Muscle layer of colon (tissue), 2 donors: Measurements from ENCODE around the gene CDX1.
"Not testable (repeated sequence)": the region's sequence is repeated elsewhere in the genome, so short reads cannot be mapped to it uniquely, and the experiment has no call there.

Experiments
- H3K27ac ChIP-seq: one replicate; pipeline ENCODE4 v1.7.0; 2013; ENCODE audit warnings: low read depth, mild to moderate bottlenecking, low read length, moderate library complexity
- H3K27me3 ChIP-seq, 2 donors: one replicate each; pipeline ENCODE4 v1.7.0; 2013; ENCODE audit warnings: low read length in 2 of 2, mild to moderate bottlenecking in 2 of 2; ENCODE audit not compliant: insufficient read depth in 2 of 2, control insufficient read depth in 1 of 2
- H3K36me3 ChIP-seq: one replicate; pipeline ENCODE4 v1.7.0; 2013; ENCODE audit warnings: mild to moderate bottlenecking, low read length; ENCODE audit not compliant: insufficient read depth
- H3K4me1 ChIP-seq: one replicate; pipeline ENCODE4 v1.7.0; 2013; ENCODE audit warnings: mild to moderate bottlenecking, low read length; ENCODE audit not compliant: insufficient read depth
- H3K4me3 ChIP-seq, 2 donors: one replicate each; pipeline ENCODE4 v1.7.0; 2013; ENCODE audit warnings: low read length in 2 of 2, low read depth in 1 of 2, mild to moderate bottlenecking in 1 of 2, moderate library complexity in 1 of 2
- H3K9ac ChIP-seq: one replicate; pipeline ENCODE4 v1.7.0; 2013; ENCODE audit warnings: low read length
- H3K9me3 ChIP-seq: one replicate; pipeline ENCODE4 v1.7.0; 2013; ENCODE audit warnings: mild to moderate bottlenecking, low read length
- donor health status: abdominal sarcoma.
- donor health status: Adenocarcinoma of cecum.

Gene CDX1

GRCh38 chr5:150230842-150231241 lies 64.3 kb downstream of the CDX1 start:
- Histone ChIP-seq H3K9me3 (no peaks in the 10 kb centered on the region), H3K4me1 (no peaks in the 10 kb centered on the region), H3K27me3 (no peaks in the 10 kb centered on the region), H3K36me3 (no peaks in the 10 kb centered on the region), H3K9ac (no peak overlapping the region), H3K4me3 (no peak overlapping the region), H3K27ac (no peak overlapping the region)

- not testable (repeated sequence) for H3K9ac ChIP-seq, H3K36me3 ChIP-seq, H3K27me3 ChIP-seq, H3K4me1 ChIP-seq, H3K4me3 ChIP-seq, H3K27ac ChIP-seq, H3K9me3 ChIP-seq
Observed at GRCh38 chr5:150233706-150234105, 67.1 kb downstream of the CDX1 start.
